Measurements from ENCODE around the gene TYK2.

TYK2 gene

GRCh38 chr19:10398819-10399218 lies 18.4 kb upstream of the TYK2 start:
- TF ChIP-seq, protein P1, sequence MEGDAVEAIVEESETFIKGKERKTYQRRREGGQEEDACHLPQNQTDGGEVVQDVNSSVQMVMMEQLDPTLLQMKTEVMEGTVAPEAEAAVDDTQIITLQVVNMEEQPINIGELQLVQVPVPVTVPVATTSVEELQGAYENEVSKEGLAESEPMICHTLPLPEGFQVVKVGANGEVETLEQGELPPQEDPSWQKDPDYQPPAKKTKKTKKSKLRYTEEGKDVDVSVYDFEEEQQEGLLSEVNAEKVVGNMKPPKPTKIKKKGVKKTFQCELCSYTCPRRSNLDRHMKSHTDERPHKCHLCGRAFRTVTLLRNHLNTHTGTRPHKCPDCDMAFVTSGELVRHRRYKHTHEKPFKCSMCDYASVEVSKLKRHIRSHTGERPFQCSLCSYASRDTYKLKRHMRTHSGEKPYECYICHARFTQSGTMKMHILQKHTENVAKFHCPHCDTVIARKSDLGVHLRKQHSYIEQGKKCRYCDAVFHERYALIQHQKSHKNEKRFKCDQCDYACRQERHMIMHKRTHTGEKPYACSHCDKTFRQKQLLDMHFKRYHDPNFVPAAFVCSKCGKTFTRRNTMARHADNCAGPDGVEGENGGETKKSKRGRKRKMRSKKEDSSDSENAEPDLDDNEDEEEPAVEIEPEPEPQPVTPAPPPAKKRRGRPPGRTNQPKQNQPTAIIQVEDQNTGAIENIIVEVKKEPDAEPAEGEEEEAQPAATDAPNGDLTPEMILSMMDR (IDR thresholded peaks at IDR 0.05; ENCODE audit: low read depth, low read length, missing control alignments), result no peak
- no peak overlapping the region for H3K4me3 ChIP-seq (replicated peaks; ENCODE audit: low read depth, low read length)
- DNase-seq (ENCODE audit: extremely low read depth, low read depth), result no peak

DNA sequence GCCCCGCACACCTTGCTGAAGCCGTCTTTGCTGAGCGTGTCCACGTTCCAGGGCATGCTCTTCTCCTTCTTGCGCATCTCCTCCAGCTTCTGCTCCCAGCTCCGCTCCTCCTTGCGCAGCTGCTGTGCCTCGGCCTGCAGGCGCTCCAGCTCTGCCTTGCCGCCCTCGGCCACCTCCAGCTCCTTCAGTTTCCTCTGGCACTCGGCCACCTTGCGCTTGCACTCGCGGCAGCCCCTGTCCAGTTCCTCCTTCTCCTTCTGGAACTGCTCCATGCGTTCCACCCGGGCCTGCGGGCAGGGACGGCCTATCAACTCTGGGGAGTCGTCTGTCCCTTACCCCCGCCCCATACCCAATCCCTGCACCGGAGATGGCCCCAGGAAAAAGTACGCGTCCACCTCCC lies 15.5 kb upstream of the TYK2 start:
- DNase-seq (ENCODE audit: extremely low read depth, low read depth), result no peak

DNA sequence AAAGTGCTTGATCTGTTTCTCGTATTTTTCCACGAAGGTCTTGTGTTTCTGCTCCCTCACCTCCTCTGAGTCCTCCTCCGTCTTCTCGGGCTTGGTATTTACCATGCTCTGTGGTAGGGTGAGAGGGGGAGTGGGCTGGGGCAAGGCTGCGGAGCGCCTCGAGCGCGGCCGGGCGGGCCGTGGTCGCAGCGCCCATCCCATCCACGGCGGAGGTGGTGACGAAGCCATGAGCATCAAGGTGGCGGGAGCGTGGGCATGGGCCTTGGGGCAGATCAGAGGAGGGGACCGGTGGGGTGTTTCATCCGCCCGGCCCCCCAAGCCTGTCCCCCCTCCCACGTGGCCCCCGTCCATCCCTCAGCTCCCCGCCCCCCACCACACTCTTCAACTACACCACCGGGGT lies 15.1 kb upstream of the TYK2 start:
- TF ChIP-seq, protein P1 (IDR thresholded peaks at IDR 0.05; ENCODE audit: low read depth, low read length, missing control alignments), result no peak
- H3K4me3 ChIP-seq (replicated peaks; ENCODE audit: low read depth, low read length), result no peak overlapping the region
- DNase-seq (ENCODE audit: extremely low read depth, low read depth), result no peak

More for the DNA sequence above, 15.5 kb upstream of the TYK2 start:
- TF ChIP-seq, protein P1 (IDR thresholded peaks at IDR 0.05; ENCODE audit: low read depth, low read length, missing control alignments), result no peak
- H3K4me3 ChIP-seq (replicated peaks; ENCODE audit: low read depth, low read length), result no peak overlapping the region

GRCh38 chr19:10395003-10395402 lies 14.6 kb upstream of the TYK2 start:
- DNase-seq (ENCODE audit: extremely low read depth, low read depth), result no peak
- TF ChIP-seq, protein P1 (IDR thresholded peaks at IDR 0.05; ENCODE audit: low read depth, low read length, missing control alignments), result no peak
- H3K4me3 ChIP-seq (replicated peaks; ENCODE audit: low read depth, low read length), result no peak overlapping the region

DNA sequence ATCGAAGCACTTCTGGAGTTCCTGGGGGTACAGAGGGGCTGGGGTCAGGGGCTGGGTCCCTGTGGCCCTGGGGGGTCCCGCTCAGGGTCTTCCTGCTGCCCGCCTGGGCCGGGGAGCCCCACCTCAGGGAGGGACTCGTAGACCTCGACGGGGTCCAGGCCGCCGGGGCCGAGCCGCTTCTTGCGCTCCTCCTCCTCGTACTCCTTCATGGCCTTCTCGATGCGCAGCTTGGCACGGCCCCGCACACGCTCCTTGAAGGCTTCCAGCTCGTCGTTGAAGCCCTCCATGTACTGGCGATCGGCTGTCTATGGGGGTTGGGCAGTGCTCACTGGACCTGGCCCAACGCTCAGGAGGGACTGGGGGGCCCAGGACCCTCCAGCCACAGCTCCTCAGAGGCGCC lies 12.8 kb upstream of the TYK2 start:
- no peak overlapping the region for H3K4me3 ChIP-seq (replicated peaks; ENCODE audit: low read depth, low read length)
- no peak for DNase-seq (ENCODE audit: extremely low read depth, low read depth)
- TF ChIP-seq, protein P1 (IDR thresholded peaks at IDR 0.05; ENCODE audit: low read depth, low read length, missing control alignments), result no peak

GRCh38 chr19:10392120-10392519 lies 11.7 kb upstream of the TYK2 start:
- TF ChIP-seq, protein P1 (IDR thresholded peaks at IDR 0.05; ENCODE audit: low read depth, low read length, missing control alignments), result no peak
- no peak overlapping the region for H3K4me3 ChIP-seq (replicated peaks; ENCODE audit: low read depth, low read length)
- no peak for DNase-seq (ENCODE audit: extremely low read depth, low read depth)

DNA sequence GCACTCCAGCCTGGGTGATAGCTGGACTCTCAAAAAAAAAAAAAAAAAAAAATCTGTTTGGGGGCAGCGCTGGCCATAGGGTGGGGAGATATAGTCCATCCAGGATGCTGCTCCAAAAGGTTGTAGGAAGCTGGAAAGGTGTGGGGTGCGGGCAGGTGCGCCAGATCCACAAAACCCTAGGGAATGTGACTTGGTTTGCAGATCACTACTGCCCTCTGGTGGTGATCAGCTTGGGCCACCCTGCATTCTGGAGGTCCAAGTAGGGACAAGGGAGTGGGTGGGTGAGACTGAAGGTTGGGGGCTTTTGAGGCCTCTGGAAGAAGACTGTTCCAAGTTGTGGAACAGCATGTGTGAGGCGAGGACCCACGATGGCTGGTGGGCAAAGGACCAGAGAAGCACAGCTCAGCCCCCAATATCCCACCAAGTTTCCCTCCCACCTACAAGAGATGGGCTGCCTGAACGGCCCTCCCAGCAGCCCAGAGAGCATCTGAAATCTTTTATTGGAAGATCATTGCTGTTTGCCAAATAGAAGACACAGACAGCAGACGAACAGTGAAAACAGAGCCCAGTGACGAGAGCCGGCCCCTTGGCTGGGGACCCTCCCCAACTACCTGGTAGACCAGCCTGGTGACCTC lies 10.4 kb upstream of the TYK2 start:
- TF ChIP-seq, protein P1 (IDR thresholded peaks at IDR 0.05; ENCODE audit: low read depth, low read length, missing control alignments), result peak; percentile 93
- no peak for DNase-seq (ENCODE audit: extremely low read depth, low read depth)
- no peak overlapping the region for H3K4me3 ChIP-seq (replicated peaks; ENCODE audit: low read depth, low read length)

Data from HFF-Myc (cell line).